Dermis microvascular lymphatic vessel endothelial cell (primary cell): Measurements from ENCODE around the gene SULT4A1. TPM values are rescaled to one million over a fixed set of nuclear protein-coding genes. Genes with fewer than 3 reads are reported as not detected.
A peak's percentile ranks its signal among the peaks of the same experiment; 100 is the strongest.
"Not testable (repeated sequence)": the region's sequence is repeated elsewhere in the genome, so short reads cannot be mapped to it uniquely, and the experiment has no call there.

Source experiments
- DNase-seq, 2 donors: peaks; one replicate each; pipeline versions ENCODE4 v3.0.0 to v3.0.0-alpha.2; 2010; ENCODE audit warnings: low read depth in 2 of 2
- total RNA-seq: library from RNA; depleted of rRNA; stranded (reverse); fragments of >200 nt; gene quantifications from 2 replicates; pipeline ENCODE4 v1.2.1, GENCODE V29; 2014

SULT4A1 gene
- total RNA-seq, 1 donor from 2014 or later = not detected

GRCh38 chr22:43887391-43887790 lies 25.1 kb upstream of the SULT4A1 start:
- no peak for DNase-seq

DNA sequence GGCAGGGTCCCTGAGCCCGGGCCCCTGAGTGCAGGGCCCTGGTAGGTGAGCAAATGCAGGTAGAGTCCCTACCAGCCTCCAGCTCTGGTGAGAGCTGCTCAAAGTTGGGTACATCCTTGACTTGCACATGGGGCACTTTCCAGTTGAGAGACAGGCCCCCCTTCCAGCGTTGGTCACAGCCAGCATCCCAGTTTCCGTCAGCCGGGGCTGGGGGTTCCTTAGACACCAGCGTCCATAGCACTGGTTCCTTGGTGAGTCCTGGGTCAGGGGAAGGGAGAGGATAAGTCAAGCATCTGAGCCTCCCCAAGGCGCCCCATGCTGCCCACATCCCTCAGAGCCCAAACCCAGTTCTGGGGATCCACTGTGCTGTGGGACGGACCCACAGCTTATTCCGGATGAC lies 23.9 kb upstream of the SULT4A1 start:
- no peak for DNase-seq

DNA sequence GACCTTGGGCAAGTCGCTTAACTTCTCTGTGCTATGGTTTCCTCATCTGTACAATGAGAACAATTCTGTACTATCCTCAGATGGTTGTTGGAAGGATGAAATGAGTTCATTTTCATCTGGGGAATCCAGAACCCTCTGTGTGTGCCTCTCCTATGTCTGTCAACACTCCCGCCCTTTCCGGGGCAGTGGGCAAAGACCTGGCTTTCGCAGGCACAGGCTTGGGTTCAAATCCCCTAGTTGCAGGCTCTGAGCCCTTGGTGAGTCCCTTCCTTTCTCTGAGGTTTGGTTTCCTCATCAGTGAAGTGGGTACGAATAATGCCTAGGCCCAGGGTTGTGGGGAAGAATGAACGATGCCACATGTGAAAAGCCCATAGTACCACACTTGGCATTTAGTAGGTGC lies 23.5 kb upstream of the SULT4A1 start:
- DNase-seq = no peak

GRCh38 chr22:43885319-43885671 lies 23.0 kb upstream of the SULT4A1 start:
- no peak for DNase-seq

GRCh38 chr22:43884600-43885318 lies 22.4 kb upstream of the SULT4A1 start:
- DNase-seq = peak; percentile 7 to 37

DNA sequence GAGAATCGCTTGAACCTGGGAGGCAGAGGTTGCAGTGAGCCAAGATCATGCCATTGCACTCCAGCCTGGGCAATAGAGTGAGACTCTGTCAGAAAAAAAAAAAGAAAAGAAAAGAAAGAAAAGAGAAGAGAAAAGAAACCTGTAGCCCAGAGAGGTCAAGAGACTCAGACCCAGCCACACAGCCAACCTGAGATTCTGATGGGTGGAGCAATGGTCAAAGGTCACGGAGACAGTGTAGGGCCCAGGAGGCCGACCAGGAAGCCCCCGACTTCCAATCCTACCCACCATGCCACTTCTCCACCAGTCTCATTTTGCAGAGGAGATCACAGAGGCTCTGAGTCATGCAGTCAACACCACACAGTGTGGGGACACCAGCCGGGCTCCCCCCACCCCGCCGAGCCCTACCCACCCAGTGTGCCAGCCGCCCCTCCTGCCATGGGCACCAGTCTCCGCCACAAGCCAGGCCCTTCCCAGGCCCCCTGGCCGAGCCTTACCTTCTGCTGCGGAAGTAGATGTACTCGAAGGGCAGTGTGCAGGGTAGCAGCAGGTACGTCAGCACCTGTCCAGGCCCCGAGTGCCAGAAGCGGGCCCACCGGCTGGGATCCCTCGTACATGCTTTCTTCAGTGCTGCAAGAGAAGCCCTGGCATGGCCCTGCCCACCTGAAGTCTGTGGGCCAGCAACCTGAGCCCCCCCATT lies 21.6 kb upstream of the SULT4A1 start:
- no peak for DNase-seq

GRCh38 chr22:43883012-43883661 lies 20.8 kb upstream of the SULT4A1 start:
- peak; percentile 43 to 73 for DNase-seq

DNA sequence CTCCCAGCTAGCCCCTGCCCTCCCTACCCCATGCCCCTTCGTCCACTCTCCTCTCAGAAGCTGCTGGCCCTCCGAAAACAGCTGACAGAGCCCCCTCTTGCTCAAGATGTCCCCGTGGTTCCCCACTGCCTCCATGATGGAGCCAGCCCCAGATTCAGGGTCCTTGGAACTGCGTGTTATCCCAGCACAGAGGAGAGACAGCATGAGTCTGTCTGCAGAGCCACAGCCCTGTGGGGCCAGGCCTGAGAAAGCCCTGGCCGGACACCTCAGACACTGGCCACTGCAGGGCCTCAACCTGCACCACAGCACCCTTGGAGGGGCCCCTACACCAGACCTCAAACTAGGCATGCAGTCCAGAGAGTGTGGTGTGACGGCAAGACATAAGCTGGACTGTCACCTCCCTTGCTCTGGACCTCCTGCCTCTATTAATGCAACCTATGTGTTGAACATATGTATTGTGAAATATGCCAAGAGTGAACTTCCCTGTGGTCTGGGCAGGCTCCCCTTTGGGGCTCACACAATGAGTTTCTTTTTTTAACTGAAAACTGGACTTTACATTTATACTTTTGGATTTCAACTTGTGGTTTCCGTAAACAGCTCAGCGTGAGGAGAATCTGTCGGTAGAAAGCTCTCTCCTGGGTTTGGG lies 19.9 kb upstream of the SULT4A1 start:
- no peak for DNase-seq

DNA sequence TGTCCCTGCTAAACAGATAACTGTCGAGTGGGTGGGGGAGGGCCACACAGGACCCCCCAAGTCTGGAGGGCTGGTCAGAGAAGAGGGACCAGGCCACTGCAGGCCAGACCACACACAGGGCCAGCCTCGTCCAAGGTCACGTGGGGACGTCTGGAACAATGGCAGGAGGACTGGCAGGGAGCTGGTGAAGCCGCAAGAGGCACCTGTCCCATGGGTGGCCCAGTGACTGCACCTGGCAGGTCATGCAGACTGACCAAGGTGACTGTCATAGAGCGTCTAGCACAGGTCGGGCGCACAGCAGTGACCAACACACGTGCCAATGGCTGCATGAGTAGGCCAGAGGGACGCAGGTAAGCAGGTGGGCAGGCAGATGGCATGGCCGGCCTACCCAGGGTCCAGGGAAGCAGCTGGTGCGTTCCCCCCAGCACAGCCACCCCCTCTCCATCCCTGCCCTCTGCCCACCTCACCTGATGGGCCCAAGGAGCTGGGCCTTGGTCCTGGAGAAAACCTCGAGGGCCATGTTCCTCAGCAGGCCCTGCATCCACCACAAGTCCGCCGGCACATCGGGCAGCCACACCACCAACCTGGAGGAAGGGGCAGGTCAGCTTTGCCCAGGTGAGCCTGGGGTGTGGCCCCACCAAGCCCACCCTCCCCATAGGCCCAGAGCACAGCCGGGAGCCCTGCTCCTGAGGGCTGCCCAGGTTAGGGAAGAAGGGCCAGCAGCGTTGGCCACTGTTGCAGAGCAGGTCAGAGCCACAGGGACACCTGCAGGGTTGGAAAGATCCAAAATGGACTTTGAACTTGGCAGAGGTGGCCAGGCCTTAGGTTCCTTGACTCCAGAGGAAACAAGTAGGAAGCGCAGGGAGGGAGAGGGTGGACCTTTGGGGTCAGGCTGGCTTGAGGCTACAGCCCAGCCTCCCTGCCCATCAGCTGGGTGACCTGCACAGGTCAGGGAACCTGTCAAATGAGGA lies 19.1 kb upstream of the SULT4A1 start:
- no peak for DNase-seq

DNA sequence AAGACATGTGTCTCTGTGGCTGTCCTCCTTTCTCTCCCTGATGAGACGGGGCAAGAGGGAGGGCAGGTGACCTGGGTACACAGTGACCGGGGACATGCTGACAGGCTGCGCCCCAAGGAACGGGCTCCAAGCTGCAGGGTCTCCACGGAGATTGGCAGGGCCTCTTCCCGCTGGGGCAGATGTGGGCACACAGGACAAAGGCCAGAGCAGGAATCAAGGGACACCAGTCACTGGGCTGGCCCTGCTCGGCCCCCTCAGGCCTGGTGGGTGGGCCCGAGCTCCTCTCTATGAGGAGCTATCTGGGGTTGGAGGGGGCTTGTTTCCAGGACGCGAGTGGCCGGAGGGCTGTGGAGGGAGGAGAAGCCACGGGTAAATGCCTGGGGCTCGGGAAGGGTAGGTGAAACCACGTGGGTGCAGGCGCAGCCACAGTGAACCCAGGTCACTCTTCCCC lies 18.3 kb upstream of the SULT4A1 start:
- DNase-seq = no peak

DNA sequence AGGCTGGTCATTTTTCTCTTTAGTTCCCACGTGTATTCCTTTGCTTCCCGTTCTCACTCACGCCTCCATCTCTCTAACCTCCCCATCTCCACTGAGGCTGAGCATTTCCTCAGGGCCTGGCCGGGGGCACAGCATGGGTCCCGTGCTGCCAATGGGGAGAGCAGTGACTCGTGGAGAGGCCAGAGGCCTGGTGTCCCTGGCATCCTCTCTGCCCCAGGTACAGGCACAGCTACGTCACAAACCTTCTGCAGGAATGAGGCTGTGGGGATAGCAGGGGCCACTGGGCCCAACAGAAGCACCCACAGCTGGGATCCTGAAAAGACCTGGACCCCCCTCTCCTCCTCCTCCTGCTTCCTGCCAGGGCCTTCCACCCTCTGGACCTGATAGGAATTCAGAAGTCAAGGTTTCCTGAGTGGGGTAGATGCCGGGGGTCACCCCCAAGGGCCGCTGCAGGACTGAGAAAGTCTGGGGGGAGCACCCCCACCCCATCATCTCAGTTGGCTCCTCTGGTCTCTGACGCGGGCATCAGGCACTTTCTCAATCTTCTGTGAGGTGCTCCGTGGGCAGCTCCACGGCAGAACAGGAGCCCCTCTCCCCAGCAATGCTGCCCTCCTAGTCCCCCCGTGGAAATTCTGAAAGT lies 17.7 kb upstream of the SULT4A1 start:
- no peak for DNase-seq

- DNase-seq = no peak
Observed at GRCh38 chr22:43878831-43879550, 16.7 kb upstream of the SULT4A1 start.

GRCh38 chr22:43878079-43878795 lies 15.9 kb upstream of the SULT4A1 start:
- no peak for DNase-seq

- DNase-seq = no peak
Observed at GRCh38 chr22:43876866-43877509, 14.7 kb upstream of the SULT4A1 start.

- DNase-seq = no peak
Observed at GRCh38 chr22:43869799-43870198, 7.5 kb upstream of the SULT4A1 start.

DNA sequence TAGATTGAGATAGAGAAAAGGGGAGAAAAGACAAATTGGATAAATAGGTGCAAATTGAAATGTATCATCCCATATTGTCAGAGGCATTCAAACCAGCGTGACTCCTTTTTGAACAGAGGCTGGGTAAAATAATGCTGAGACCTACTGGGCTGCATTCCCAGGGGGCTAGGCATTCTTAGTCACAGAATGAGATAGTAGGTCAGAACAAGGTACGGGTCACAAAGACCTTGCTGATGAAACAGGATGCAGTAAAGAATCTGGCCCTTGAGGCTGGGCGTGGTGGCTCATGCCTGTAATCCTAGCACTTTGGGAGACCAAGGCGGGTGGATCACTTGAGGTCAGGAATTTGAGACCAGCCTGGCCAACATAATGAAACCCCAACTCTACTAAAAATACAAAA lies 6.7 kb upstream of the SULT4A1 start:
- DNase-seq = not testable (repeated sequence)

DNA sequence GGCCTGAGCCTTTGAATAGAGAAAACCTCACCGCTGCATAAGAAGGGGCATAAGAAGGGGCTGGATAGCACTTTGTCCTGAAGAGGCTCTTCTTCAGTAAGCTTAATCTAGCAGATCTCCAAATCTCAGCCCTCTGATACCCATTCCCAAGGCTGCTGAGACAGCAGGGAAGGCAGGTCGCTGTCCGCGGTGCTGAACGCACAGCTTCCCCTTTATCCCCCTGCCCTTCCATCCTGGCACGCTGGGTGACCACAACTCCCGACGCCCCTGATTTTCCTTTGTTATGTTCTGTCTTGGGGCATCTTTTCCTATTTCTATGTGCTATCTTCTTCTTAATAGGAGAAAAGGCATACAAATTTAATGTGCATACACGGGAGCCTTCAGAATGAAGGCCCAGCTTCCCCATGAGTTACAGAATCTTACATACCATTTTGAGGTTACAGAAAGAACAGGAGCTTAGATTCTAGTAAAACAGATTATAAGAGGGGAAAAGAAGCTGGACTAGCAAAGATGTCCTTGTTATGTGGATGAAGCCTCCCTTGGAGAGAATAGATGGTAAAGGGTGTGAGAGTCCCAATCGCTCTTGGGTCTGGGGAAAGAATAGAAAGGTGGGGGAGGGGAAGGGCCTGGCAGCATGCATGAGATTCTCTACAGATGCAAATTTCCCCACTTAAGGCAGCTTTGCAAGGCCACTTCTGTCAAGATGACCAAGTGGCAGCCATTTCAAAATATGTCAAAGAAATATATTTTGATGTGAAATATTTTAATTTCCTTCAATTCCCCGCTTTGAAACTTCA lies 5.7 kb upstream of the SULT4A1 start:
- DNase-seq = peak; percentile 32 to 68

- no peak for DNase-seq
Observed at GRCh38 chr22:43862882-43863202, 529 bp upstream of the SULT4A1 start.
